NCI-H2196 treated with DMSO at 0.1 percent for 48 hours (cell line): ENCODE measurements around the gene PRR12.

ENCODE experiments used
- DNase-seq: peaks from one replicate; lab custom pipeline; 2025; ENCODE audit not compliant: unreplicated experiment; lab: John Stamatoyannopoulos, UW

Gene PRR12

GRCh38 chr19:49662011-49662410, 71.0 kb downstream of the PRR12 start:
- DNase-seq, result no peak

GRCh38 chr19:49663224-49663623, 72.2 kb downstream of the PRR12 start:
- no peak for DNase-seq

GRCh38 chr19:49664171-49665035, 73.4 kb downstream of the PRR12 start:
- peak; percentile 86 for DNase-seq

- DNase-seq, result no peak
These were observed 74.0 kb downstream of the PRR12 start for GRCh38 chr19:49665036-49665350.

- peak; percentile 76 for DNase-seq
These were observed 74.6 kb downstream of the PRR12 start, which contains the start of the genes BCL2L12 and IRF3 for GRCh38 chr19:49665351-49666119. TSS of gene BCL2L12 (plus strand) at chr19:49665933. CDS start at chr19:49666693, 760 bp downstream. TSS of gene IRF3 (minus strand) at chr19:49665857. CDS start at chr19:49664838, 1,019 bp downstream.

- DNase-seq, result no peak
These were observed 75.1 kb downstream of the PRR12 start for GRCh38 chr19:49666120-49666444.

GRCh38 chr19:49667473-49667872, 76.5 kb downstream of the PRR12 start:
- no peak for DNase-seq

GRCh38 chr19:49669516-49669915, 78.5 kb downstream of the PRR12 start:
- DNase-seq, result no peak

GRCh38 chr19:49672131-49672919, 81.3 kb downstream of the PRR12 start:
- peak; percentile 60 for DNase-seq
